Sciatic nerve (tissue), 2 donors: ENCODE data around the gene RTN1. TPM values are rescaled to one million over a fixed set of nuclear protein-coding genes. Genes with fewer than 3 reads are reported as not detected.
"Not testable (repeated sequence)": the region's sequence is repeated elsewhere in the genome, so short reads cannot be mapped to it uniquely, and the experiment has no call there.

ENCODE experiments used
- ATAC-seq: fragments of 200-7000 bp; cut with Tn5 transposase; one replicate; pipeline ENCODE4 v1.9.1; 2020; ENCODE audit warnings: mild to moderate bottlenecking, moderate library complexity
- DNase-seq: peaks from one replicate; pipeline ENCODE4 v3.0.0-alpha.2; 2020; ENCODE audit warnings: low spot score
- intact Hi-C: fragments of 100-400 bp; cut with DNase I; formaldehyde crosslinking; loops from one replicate; pipeline ENCODE4 v1.14.2; 2022
- total RNA-seq: library from RNA; stranded (reverse); fragmentation: NEBNext Ultra II Directional; extraction: Animal tissue kit (Norgen Biotek cat#: 25700); gene quantifications from one replicate; pipeline ENCODE4 v1.2.1, GENCODE V29; 2021
- donor health status: DM: no; HTN: no; CAD: no.
- donor health status: DM: no; HTN: no; CAD: no.

The RTN1 gene
- total RNA-seq, 1 donor from 2014 or later, result 5.4 TPM

GRCh38 chr14:59657769-59658168, 212.8 kb downstream of the RTN1 start:
- ATAC-seq, result no peak
- DNase-seq, result no peak
- intact Hi-C loops, result no loop called here

- ATAC-seq, result no peak
- intact Hi-C loops, result no loop called here
Measured at GRCh38 chr14:59656473-59656872, 214.1 kb downstream of the RTN1 start.

GRCh38 chr14:59654131-59654530, 216.4 kb downstream of the RTN1 start:
- ATAC-seq, DNase-seq, intact Hi-C loops: not testable (repeated sequence)

More at GRCh38 chr14:59656473-59656872, 214.1 kb downstream of the RTN1 start:
- no peak for DNase-seq

GRCh38 chr14:59646832-59647231, 223.7 kb downstream of the RTN1 start:
- ATAC-seq, DNase-seq, intact Hi-C loops: not testable (repeated sequence)

GRCh38 chr14:59638885-59639284, 231.7 kb downstream of the RTN1 start:
- intact Hi-C loops, result no loop called here
- DNase-seq, result no peak

GRCh38 chr14:59634617-59635016, 236.0 kb downstream of the RTN1 start:
- no peak for DNase-seq
- intact Hi-C loops, result no loop called here
- ATAC-seq, result no peak

More at GRCh38 chr14:59638885-59639284, 231.7 kb downstream of the RTN1 start:
- ATAC-seq, result no peak

- intact Hi-C loops, result no loop called here
- ATAC-seq (no peak), DNase-seq (no peak)
Measured at GRCh38 chr14:59633486-59633885, 237.1 kb downstream of the RTN1 start.

DNA sequence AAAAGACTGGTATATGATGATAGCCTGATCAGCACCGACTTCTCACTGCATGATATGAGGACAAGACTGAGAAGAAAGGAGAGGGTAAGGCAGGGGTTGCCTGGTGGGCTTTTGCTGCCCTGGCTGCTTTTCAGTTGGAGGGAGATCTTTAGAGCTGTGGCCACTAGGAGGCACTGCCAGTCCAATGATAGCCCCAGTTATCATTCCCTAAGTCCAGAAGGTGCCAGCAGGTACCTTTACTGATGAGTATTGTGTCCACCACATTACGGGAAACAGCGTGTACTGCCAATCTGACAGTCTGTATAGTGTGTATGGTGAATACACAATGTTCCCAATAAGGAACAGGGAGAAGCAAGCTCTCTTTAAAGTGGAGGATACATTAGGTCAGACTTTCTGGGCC, 238.2 kb downstream of the RTN1 start:
- no peak for ATAC-seq
- DNase-seq, result no peak
- intact Hi-C loops, result no loop called here

- no peak for ATAC-seq
Measured at GRCh38 chr14:59631237-59631636, 239.3 kb downstream of the RTN1 start.

GRCh38 chr14:59630288-59630963, 240.2 kb downstream of the RTN1 start:
- no peak for DNase-seq
- intact Hi-C loops, result no loop called here
- peak; percentile 42 for ATAC-seq

More at GRCh38 chr14:59631237-59631636, 239.3 kb downstream of the RTN1 start:
- no peak for DNase-seq
- intact Hi-C loops, result no loop called here

- ATAC-seq (no peak), DNase-seq (no peak)
- intact Hi-C loops, result no loop called here
Measured at GRCh38 chr14:59629444-59630287, 240.9 kb downstream of the RTN1 start.

GRCh38 chr14:59627011-59627520, 243.5 kb downstream of the RTN1 start:
- no peak for ATAC-seq

GRCh38 chr14:59622631-59623030, 247.9 kb downstream of the RTN1 start:
- ATAC-seq, result no peak
- intact Hi-C loops, result no loop called here
- DNase-seq, result no peak

More at GRCh38 chr14:59627011-59627520, 243.5 kb downstream of the RTN1 start:
- DNase-seq, result no peak
- intact Hi-C loops, result no loop called here

- intact Hi-C loops, result no loop called here
- no peak for DNase-seq
Measured at GRCh38 chr14:59619061-59619460, 251.5 kb downstream of the RTN1 start.

GRCh38 chr14:59601056-59601455, 269.5 kb downstream of the RTN1 start:
- DNase-seq, result no peak
- ATAC-seq, result no peak
- intact Hi-C loops, result no loop called here

More at GRCh38 chr14:59619061-59619460, 251.5 kb downstream of the RTN1 start:
- no peak for ATAC-seq

DNA sequence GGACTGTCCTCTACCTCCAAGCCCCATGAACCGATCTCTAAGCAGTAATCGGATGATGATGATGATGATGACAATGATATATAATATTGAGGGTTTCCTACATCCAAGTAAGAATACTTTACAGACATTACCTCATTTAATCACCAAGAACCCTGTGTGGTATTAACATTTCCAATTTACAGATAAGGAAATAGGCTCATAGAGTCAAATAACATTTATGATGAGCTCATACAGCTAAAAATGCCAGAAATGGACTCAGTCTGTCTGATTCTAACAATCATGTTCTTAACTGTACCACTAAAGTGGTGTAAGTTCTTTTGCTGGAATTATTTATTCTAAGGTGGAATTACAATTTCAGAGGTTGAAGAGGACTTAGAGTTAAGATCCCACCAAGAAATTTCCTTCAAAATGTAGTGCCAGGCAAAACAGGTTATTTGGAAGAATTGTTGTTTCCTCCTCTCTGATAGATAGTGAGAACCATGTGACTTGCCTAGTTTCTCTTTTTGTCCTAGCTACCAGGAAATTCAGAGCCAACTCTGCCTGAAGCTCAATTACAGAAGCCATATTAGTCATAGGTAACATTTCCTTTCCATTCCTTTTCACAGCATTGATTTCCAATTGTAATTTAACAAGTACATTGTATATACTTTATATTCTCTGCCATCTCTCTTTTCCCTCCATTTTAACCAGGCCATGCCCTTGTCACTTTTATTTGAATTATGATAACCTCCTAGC, 270.2 kb downstream of the RTN1 start:
- no peak for ATAC-seq
- intact Hi-C loops, result no loop called here

GRCh38 chr14:59595071-59595470, 275.5 kb downstream of the RTN1 start:
- intact Hi-C loops, result no loop called here
- DNase-seq, result no peak
- ATAC-seq, result no peak

More for the DNA sequence above, 270.2 kb downstream of the RTN1 start:
- DNase-seq, result no peak

- intact Hi-C loops, result no loop called here
Measured at GRCh38 chr14:59591641-59592370, 278.8 kb downstream of the RTN1 start.

DNA sequence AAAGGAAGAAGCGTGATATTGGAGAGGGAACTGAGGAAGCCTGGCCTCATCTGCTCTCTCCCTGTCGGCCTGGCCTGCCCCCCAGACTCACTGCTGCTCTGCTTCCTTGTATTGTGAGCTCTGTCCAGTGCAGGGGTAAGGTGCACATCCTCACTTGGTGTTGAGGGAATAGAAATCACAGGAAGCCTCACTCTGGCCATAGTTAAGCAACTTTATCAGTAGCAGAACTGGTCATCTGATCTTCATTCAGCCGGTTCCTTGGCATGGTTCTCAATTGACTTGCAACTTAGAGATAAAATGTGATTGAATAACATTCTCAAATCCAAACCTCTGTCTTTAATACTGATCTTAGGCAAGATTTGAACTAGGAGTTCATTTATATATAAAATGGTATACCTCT, 282.5 kb downstream of the RTN1 start:
- no peak for ATAC-seq
- intact Hi-C loops, result no loop called here

More at GRCh38 chr14:59591641-59592370, 278.8 kb downstream of the RTN1 start:
- DNase-seq, result no peak
- no peak for ATAC-seq

More for the DNA sequence above, 282.5 kb downstream of the RTN1 start:
- no peak for DNase-seq
